HG03439 (cell line): ENCODE measurements around the gene TRAF3IP1.
A peak's percentile ranks its signal among the peaks of the same experiment; 100 is the strongest.
"Not testable (repeated sequence)": the region's sequence is repeated elsewhere in the genome, so short reads cannot be mapped to it uniquely, and the experiment has no call there.

Experiments used
- ATAC-seq: cut with Tn5 transposase; IDR thresholded peaks from one replicate; pipeline ENCODE4 v1.9.1; 2021; ENCODE audit warnings: mild to moderate bottlenecking, moderate library complexity; ENCODE audit not compliant: unreplicated experiment

TRAF3IP1 gene, protein sequence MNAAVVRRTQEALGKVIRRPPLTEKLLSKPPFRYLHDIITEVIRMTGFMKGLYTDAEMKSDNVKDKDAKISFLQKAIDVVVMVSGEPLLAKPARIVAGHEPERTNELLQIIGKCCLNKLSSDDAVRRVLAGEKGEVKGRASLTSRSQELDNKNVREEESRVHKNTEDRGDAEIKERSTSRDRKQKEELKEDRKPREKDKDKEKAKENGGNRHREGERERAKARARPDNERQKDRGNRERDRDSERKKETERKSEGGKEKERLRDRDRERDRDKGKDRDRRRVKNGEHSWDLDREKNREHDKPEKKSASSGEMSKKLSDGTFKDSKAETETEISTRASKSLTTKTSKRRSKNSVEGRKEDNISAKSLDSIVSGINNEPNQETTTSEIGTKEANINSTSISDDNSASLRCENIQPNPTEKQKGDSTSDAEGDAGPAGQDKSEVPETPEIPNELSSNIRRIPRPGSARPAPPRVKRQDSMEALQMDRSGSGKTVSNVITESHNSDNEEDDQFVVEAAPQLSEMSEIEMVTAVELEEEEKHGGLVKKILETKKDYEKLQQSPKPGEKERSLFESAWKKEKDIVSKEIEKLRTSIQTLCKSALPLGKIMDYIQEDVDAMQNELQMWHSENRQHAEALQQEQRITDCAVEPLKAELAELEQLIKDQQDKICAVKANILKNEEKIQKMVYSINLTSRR

GRCh38 chr2:238320246-238320647 lies at the start of gene TRAF3IP1:
Gene TRAF3IP1 (plus strand): TSS chr2:238320518. CDS start chr2:238320663, 145 bp downstream.
- ATAC-seq, result peak; percentile 92

DNA sequence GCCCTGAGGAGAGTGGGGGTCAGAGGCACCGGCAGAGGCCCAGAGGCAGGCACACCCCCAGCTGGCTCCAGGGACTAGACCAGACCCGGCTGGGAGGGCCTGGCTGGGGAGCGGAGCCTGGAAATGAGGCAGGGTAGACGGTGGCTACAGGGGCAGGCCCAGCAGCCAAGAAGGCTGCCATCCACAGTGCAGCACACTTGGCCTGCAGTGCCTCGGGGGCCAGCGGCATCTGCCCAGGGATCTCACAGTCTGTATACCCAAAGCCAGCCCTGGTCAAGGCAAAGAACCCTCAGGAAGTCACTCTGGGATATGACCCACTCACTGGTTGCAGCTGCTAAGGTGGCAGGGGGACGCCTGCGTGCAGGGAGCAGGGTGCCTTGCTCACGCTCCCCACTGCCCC lies 49.7 kb upstream of the TRAF3IP1 start:
- ATAC-seq, result no peak

DNA sequence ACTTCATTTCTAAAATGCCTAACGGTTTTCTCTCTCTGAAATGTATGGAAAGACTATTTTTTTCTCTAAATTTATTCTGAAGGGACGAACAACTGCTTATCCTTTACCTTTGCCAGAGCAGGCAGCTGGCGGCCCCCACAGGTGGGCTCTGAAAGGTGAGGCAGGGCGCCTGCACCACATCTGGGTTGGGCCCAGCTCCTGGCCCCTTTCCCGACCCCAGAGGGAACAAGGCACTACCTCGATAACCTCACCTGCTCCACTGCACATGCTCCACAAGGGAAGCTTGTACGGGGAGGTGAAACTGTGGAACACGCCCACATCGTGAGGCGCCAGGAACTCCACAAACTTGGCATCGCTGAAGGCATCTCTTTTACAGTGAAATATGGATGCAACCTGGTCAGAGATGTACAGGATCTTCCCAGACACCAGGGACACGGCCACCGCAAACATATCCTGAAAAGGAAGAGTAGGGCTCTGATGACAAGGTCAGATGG lies 49.2 kb upstream of the TRAF3IP1 start:
- ATAC-seq, result no peak

- not testable (repeated sequence) for ATAC-seq
These were observed 48.6 kb upstream of the TRAF3IP1 start for GRCh38 chr2:238271686-238272085.

DNA sequence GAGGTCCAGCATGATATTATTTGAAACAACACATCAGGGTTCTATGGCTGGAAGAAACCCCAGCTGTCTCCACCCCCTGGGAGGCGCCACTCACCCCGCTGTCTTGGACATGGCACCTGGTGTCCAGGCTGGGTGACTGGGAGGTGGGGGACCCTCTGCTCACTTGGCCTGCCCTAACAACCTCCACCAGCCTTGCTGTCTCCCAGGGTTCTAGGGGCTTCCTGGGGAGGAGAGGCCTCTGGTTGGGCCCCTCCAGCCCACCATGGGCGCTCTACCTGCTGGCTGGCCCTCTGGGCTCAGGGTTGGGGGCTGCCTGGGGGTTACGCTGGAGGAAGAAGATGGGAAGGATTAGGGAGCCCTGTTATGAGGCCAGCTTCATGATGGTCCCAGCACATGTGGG lies 48.2 kb upstream of the TRAF3IP1 start:
- ATAC-seq, result no peak

GRCh38 chr2:238273433-238273832 lies 46.9 kb upstream of the TRAF3IP1 start:
- ATAC-seq, result not testable (repeated sequence)

- ATAC-seq, result no peak
These were observed 46.0 kb upstream of the TRAF3IP1 start for GRCh38 chr2:238274152-238274865.

DNA sequence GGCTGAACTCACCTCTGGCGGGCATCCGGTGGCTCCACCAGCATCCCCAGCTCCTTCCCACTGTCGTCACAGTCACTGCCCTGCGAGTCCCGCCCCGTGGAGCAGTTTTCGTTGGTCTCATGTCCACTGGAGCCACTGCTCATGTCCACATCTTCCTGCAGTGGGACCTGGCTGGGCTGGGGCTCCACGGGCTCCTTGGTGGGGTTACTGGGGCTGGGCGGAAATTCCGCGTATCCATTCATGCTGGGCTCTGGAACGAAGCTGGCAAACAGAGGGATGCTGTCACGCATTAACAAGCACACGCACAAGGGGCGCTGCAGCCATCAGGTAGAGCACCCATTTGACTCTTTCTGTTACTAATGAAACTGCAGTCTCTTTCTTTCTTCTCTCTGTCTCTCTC lies 42.6 kb upstream of the TRAF3IP1 start:
- no peak for ATAC-seq

- no peak for ATAC-seq
These were observed 41.5 kb upstream of the TRAF3IP1 start for GRCh38 chr2:238278626-238279323.

GRCh38 chr2:238279324-238279682 lies 41.0 kb upstream of the TRAF3IP1 start:
- ATAC-seq, result no peak

GRCh38 chr2:238280083-238280825 lies 40.1 kb upstream of the TRAF3IP1 start:
- ATAC-seq, result no peak

- ATAC-seq, result no peak
These were observed 38.4 kb upstream of the TRAF3IP1 start for GRCh38 chr2:238281826-238282480.

- ATAC-seq, result no peak
These were observed 37.2 kb upstream of the TRAF3IP1 start for GRCh38 chr2:238282861-238283738.

DNA sequence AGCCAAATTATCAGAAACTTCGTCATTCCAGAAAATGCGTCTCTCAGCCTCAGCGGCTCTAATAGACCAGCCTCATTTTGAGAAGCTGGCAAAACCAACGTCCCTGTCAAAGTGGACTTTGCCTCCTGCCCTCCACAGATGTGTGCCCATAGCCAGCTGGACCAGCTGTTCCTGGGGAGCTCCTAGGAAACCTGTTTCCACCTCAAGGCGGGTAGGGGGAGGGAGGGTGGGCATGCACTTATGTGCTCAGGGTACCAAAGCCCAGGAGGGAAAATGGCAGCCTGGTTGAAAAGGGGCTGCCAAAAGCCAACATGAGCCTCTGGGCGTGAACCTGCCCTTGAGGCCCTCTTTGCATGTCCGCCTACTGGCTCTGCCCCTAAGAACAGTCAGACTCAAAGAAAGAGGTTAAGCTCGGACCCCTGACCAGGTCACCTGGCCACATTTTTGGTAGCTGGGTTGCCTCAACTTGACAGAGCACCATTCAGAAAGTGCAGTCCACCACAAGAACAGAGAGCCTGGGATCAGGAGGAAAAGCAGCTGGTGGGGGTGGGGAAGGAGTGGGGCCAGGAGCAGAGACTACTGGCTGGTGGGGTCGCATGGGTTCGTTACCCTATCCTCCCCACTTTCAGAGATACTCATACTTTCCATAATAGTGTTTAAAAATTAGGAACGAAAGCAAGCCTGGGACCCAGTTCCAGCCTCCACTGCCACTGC lies 35.4 kb upstream of the TRAF3IP1 start:
- no peak for ATAC-seq

DNA sequence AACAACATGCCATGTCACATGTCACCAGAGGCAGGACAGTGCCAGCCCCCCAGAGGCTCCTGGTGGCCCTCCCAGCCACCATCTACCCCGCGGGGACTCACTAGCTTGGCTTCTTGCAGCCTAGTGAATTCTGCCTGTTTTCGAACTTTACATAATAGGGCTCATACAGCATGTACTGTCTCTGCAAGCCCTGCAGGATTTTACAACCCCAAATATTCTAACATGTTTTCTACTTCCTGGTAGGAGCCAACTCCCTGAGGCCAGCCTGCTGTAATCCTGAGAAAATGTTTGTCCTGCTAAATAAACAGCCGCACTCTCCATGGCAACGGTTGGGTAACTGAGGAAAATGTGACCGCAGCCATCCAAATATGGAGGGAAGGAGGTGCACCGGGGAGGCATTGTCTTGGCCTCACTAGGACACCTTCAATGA lies 34.6 kb upstream of the TRAF3IP1 start:
- no peak for ATAC-seq

- ATAC-seq, result no peak
These were observed 34.2 kb upstream of the TRAF3IP1 start for GRCh38 chr2:238286095-238286494.

DNA sequence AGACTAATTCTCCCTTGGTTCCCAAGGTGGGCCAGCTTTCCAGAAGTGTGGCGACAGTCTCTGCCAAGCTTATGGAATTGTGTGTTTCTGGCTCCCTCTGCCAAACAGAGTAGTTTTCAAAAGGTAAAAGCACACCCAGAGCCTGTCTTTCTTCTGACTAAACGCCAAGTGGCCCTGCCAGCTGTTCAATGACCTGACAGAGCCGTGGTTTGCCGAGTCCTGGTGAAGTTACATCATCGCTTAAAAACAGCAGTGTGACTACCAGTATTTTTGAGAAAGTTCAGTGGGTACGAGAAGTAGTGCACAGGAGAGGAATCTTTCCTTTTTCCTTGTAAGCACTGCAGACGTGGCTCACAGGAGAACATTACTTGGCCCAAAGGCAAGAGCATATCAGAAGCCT lies 33.8 kb upstream of the TRAF3IP1 start:
- no peak for ATAC-seq
